Femur (tissue), 1 donor: ENCODE measurements around the gene ZC3H6.

Experiments
- DNase-seq: peaks from one replicate; pipeline ENCODE4 v3.0.0-alpha.2; 2017

Gene ZC3H6, protein sequence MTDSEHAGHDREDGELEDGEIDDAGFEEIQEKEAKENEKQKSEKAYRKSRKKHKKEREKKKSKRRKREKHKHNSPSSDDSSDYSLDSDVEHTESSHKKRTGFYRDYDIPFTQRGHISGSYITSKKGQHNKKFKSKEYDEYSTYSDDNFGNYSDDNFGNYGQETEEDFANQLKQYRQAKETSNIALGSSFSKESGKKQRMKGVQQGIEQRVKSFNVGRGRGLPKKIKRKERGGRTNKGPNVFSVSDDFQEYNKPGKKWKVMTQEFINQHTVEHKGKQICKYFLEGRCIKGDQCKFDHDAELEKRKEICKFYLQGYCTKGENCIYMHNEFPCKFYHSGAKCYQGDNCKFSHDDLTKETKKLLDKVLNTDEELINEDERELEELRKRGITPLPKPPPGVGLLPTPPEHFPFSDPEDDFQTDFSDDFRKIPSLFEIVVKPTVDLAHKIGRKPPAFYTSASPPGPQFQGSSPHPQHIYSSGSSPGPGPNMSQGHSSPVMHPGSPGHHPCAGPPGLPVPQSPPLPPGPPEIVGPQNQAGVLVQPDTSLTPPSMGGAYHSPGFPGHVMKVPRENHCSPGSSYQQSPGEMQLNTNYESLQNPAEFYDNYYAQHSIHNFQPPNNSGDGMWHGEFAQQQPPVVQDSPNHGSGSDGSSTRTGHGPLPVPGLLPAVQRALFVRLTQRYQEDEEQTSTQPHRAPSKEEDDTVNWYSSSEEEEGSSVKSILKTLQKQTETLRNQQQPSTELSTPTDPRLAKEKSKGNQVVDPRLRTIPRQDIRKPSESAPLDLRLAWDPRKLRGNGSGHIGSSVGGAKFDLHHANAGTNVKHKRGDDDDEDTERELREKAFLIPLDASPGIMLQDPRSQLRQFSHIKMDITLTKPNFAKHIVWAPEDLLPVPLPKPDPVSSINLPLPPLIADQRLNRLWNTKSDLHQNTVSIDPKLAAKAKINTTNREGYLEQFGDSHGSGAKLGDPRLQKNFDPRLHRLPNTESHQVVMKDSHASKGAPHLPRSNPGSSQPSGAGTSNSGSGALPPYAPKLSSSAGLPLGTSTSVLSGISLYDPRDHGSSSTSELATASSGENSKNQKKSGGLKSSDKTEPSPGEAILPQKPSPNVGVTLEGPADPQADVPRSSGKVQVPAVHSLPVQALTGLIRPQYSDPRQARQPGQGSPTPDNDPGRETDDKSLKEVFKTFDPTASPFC

DNA sequence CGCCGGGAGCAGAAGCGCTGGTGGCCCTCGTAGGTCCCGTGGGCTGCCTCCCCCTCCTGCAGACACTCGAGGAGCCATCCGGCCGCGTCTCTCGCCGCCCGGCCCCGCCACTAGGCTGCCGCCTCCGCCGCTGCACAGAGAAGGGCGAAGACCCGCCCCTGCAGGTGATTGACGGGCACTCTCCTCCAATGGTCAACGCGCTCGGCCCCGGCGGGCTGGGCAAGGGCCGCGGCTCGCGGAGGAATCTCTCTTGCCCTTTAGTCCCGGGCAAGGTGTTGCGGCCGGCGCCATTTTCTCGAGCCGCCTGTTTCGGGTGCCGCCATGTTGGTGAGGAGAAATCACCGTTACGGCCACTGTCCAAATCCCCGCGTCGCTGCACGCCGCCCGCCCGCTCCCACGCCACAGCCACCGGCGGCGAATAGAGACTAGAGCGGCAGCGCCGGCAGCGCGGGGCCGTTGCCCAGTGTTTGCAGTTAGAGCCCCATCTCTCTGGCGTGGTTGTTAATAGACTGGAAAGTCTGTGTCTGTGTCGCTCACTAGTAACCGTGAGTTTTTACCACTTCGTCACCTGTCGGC, at the start of gene ZC3H6:
ZC3H6 (plus strand) TSS at position 287 of the 576 bp plus-strand sequence. CDS start 398 bp downstream, outside the sequence.
- peak; percentile 99 for DNase-seq

DNA sequence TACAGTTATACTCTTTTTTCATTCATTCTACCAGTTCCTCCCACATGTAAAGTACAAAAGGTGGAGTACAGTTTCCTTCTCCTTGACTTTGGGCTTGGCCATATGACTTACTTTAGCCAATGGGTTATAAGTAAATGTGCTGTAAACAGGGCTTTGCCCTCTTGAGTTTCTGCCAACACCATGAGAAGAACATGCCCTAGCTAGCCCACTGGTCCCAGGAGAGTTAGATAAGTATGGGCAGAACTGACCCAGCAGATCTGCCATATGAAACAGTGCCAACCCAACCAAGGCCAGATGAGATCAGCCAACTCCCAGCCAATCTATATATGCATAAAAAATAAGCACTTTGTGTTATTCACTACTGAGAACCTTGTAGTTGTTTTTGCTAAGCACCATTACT, 46.0 kb upstream of the ZC3H6 start:
- no peak for DNase-seq

DNA sequence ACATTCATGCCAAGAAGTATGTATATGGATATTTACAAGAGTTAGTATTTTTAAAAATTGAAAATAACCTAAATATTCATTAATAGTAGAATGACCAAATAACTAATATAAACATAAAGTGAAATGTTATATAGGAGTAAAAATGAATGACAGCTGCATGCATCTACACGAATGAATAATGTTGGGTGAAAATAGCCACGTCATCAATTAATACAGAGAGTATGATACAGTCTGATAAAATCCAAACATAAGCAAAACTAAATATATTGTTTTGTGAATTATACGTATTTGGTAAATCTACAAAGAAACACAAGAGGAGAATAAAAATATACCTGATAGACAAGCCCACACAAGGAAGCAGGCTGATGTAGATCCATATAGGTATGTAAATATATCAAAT, 45.0 kb upstream of the ZC3H6 start:
- DNase-seq, result no peak

GRCh38 chr2:112239862-112240261, 35.5 kb upstream of the ZC3H6 start:
- DNase-seq, result no peak

DNA sequence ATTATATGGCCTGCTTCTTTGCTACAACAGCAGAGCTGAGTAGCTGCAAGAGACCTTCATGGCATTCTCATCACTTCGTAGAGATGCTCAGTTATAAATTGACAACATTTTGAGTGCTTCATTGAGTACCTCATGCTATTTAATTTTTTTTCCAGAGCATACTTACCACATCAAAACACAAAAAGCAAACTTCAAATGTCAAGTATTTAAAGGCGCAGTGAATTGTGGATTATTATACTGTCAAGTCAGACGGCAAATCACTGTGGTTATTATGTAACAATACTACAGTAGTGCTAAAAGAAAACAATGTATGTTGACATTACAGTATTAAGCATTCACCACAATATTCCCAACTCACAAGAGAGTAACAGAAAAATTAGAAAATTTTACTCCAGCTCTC, 33.0 kb upstream of the ZC3H6 start:
- DNase-seq, result no peak

DNA sequence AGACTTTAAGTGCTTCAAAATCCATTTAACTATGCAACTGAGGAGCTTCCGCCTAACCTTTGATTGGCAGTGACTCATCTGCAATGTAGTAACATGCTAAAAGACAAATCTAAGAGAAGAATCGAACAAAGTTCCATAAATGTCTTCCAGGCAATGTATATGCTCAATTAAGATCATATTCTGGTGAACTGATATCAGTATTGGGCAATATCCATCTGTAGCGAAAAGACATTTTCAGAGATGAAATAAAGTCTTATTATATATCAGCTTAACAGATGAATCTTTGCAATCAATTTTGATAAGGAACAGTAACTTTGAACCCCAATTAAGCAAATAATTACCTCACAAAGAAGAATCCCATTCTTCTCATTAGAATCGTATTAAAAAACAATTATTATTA, 32.2 kb upstream of the ZC3H6 start:
- no peak for DNase-seq

GRCh38 chr2:112244854-112245253, 30.5 kb upstream of the ZC3H6 start:
- no peak for DNase-seq

DNA sequence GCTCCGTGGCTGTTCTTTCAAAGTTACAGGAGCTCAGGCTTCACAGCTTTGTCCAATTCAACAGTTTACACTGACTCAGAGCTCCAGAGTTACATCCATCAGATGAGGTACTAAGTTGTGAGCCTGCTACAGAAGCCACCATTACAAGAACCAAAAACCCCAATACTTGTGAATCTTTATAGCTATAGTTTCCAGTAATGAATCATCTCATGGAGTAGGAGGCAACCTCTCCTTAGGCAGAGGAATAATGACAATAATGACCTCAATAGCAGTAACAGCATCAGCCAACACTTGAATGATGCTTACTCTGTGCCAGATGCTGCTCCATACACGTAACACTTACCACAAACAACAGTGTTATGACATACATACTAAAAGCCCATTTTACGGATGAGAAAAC, 24.1 kb upstream of the ZC3H6 start:
- DNase-seq, result no peak

GRCh38 chr2:112253261-112253815, 22.1 kb upstream of the ZC3H6 start:
- DNase-seq, result no peak

DNA sequence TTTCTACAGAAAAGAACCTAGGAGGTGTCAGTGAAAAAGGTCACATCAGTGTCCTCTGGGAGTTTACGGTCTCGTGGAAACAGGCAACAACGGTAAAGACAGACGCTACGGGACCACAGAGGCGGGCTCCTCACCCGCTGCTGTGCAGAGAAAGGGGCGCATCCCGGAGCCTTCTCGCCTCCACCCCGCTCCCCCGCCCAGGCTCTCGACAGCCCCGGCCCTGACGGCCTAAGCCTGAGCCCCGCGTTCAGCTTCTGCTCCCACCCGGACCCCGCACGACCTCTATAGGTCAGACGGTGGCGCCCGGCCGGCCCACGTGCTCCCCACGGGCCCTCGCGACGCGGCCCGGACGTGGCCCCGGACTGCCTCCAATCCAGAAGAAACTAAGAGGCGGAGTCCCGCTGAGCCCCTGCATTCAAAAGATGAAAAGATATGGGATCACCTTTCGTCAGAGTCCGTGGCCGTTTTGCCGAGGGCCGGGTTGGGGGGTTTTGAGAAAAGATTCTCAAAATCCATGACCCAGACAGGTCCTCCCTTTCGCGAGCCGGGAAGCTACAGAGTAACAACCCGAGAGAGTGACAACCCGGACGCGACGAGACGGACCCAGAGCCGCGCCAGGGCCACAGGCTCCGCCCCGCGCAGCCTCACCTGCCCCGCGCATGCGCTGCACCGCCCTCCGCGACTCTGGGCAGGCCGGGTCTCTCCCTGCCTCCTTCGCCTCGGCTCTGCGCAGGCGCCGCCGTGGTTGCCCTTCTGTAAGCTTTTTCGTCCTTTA, 20.7 kb upstream of the ZC3H6 start, which contains the start of gene ZC3H8:
ZC3H8 (minus strand) TSS at position 577 of the 775 bp plus-strand sequence; CDS start at position 516, 61 bp downstream.
- DNase-seq, result peak; percentile 96

GRCh38 chr2:112255875-112256274, 19.5 kb upstream of the ZC3H6 start:
- DNase-seq, result no peak

DNA sequence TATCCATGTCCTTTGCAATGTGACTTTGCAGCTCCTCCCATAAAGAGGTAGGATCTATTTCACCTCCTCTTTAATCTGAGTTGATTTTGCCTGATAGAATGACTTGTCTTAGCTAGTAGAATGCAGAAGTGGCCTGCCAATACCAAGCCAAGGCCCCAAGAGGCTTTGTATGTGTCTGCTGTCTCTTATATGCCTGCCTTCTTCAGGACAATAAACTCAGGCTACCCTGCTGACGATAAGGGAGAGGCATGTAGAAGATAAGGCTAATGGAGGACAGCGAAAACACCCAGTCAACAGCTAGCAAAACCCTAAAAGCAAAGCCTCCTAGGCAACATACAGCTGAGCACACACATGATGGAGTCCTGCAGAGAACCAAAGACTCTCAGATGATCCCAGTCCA, 18.7 kb upstream of the ZC3H6 start:
- DNase-seq, result no peak

DNA sequence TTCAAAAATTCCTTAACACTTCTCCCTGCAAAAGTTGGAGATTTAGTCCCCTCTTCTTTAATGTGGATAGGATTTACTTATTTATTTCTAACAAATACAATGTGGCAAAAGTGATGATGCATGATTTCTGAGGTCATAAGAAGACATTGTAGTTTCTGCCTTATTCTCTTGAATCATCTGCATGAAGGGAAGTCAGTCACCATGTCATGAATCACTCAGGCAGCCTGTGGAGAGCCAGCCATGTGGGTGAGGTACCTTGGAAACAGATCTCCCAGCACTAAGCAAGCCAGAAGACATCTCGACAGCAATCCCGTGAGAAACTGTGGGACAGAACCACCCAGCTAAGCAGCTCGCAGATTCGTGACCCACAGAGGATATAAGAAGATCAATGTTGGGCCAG, 17.8 kb upstream of the ZC3H6 start:
- DNase-seq, result no peak

DNA sequence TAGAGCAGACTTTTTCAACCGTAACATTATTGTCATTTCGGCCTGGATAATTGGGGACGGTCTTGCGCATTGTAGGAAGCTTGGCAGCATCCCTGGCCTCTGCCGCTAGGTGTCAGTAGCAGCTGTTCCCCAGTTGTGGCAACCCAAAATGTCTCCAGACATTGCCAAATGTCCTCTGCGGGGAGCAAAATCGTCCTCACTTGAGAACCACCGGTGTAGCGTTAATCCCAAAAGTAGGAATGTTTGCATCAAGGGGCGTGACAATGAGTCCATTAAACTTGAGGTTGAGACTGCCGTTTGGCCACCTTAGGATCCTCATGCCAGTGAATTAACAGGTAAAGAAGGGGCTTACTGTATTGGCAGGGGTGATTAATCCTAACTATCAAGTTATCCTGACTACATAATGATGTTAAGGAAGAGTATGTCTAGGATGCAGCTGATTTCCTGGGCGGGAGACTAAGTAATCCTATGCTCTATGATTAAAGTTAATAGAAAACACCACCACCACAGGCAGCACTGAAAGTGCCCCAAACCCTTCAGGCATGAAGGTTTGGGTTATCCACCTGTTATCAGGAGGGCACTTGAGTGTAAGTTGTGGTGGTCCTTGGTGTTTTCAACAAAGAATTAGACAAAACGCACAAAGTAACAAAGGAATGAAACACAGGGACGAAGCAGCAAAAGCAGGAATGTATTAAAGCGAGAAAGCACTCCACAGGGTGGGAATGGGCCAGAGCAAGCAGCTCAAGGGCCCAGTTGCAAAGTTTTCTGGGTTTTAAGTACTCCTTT, 15.7 kb upstream of the ZC3H6 start:
- peak; percentile 87 for DNase-seq

DNA sequence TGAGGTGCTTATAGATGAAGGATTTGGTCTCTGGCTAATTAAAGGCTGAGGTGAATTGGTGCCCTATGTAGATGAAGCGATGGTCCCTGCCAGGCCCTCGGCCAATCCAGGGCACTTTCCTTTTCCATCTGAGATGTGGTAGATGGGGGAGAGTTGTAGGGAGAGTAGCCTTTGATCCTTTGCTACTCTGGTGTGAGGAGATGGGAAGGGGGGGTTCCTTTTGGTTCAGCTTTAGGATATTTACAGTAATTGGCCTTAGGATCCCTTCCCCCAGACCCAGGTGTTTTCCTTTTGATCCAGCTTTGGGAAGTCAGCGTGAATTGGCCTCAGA, 15.1 kb upstream of the ZC3H6 start:
- DNase-seq, result no peak

GRCh38 chr2:112262876-112263275, 12.5 kb upstream of the ZC3H6 start:
- DNase-seq, result no peak

- DNase-seq, result no peak
Measured at GRCh38 chr2:112268547-112268946, 6.8 kb upstream of the ZC3H6 start.

- no peak for DNase-seq
Measured at GRCh38 chr2:112272669-112273068, 2.7 kb upstream of the ZC3H6 start.

DNA sequence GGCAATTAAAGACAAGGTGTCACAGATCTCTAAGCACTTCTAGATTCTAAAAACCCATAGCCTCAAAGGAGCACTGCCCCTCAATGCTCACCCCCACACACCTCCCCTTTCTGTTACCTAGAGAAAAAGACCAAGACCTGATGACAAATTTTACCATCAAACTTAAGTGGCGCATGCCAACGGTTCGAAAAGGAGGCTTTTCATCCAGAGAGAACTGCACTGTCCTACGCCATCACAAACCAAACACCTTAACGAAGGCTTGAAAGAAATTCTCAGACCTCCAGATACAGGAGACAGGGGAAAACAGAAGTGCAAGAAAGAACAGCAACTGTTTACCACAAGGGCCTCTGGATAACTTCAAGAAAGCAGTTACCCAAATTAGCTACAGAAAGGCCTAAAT, 2.0 kb upstream of the ZC3H6 start:
- DNase-seq, result no peak

DNA sequence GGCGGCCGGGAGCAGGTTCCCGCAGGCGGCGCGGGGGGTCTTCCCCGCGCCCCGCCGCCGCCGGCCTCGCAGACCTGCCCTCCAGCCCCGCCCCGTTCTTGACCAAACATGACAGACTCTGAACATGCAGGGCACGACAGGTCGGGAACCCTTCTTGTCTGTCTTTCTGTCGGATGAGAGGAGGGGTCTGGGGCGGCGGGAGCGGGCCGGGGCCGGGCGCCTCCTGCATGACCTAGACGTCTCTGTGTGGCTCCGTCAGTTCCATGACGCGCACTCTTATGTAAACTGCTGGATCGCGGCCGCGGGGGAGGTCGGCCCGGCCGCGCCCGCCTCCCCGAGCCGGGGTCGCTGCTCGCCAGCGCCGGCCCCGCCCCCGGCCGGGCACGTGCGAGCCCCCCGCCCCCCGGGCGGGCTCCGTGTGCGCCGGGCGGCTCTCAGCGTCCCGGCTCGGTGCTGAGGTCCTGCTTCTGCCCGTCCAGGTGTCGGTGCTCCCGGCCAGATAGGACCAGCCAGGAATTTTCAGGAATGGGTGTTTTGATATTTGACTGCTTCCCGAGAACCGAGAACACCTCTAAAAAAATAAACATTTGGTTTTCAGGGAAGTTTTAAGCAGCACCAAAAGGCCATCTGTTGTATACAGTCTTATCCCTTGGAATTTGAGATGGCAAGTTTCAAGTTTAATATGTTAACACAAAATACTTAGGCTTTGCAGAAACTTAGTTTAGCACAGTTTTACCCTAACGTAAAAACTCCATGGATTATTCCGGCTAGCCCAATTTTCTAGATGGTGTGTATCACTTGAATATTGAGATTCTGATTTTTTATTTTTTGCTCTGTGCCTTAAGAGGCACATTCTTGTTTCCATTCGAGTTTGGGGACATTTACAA, 733 bp downstream of the ZC3H6 start:
- DNase-seq, result peak; percentile 95
